ENCODE data around the gene PPP1R3G. TPM values are rescaled to one million over a fixed set of nuclear protein-coding genes. Genes with fewer than 3 reads are reported as not detected.

The PPP1R3G gene
- total RNA-seq, 2 donors from 2014 or later: 8.8 to 16.4 TPM

DNA sequence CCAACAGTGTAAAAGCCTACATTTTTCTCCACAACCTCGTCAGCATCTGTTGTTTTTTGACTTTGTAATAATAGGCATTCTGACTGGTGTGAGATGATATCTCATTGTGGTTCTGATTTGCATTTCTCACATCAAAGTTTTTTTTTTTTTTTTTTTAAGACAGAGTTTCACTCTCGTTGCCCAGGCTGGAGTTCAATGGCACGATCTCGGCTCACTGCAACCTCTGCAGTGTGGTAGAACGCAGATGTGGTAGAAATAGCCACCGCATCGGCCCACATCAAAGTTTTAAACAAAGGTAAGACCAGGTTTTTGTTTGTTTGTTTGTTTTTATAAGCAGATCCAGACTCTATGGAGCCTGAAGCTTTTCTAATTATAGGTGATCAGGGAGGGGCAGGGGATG lies 12.7 kb upstream of the PPP1R3G start:
- Histone ChIP-seq H3K27me3 (no peaks in the 10 kb centered on the region), H3K4me3 (no peak overlapping the region), H3K4me1 (no peaks in the 10 kb centered on the region), H3K9me3 (peaks cover 0 to 2% of the 10 kb centered on the region in 2 donors), H3K27ac (no peak overlapping the region), H3K36me3 (no peaks in the 10 kb centered on the region)
- no peak for DNase-seq (ENCODE audit: low spot score)
- TF ChIP-seq, protein P1, sequence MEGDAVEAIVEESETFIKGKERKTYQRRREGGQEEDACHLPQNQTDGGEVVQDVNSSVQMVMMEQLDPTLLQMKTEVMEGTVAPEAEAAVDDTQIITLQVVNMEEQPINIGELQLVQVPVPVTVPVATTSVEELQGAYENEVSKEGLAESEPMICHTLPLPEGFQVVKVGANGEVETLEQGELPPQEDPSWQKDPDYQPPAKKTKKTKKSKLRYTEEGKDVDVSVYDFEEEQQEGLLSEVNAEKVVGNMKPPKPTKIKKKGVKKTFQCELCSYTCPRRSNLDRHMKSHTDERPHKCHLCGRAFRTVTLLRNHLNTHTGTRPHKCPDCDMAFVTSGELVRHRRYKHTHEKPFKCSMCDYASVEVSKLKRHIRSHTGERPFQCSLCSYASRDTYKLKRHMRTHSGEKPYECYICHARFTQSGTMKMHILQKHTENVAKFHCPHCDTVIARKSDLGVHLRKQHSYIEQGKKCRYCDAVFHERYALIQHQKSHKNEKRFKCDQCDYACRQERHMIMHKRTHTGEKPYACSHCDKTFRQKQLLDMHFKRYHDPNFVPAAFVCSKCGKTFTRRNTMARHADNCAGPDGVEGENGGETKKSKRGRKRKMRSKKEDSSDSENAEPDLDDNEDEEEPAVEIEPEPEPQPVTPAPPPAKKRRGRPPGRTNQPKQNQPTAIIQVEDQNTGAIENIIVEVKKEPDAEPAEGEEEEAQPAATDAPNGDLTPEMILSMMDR (IDR thresholded peaks at IDR 0.05): no peak

DNA sequence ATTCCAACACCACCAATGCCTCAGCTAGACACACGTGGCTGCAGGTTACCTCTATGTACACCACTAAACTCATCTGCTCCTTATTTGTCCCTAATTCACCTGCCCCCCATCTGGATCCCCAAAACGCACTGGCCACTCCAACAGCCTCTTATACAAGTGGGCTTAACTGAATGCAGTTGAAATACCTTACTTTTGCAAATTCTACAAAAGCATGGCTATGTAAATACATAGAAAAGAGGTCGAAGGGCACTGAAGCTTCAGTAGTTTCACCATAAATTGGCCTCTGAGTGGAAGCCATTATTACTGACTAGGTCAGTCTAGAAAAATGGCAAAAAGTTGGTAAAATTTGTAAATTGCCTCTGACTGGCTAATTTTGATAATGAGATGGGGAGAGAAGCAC lies 11.1 kb upstream of the PPP1R3G start:
- H3K27ac ChIP-seq: no peak overlapping the region
- TF ChIP-seq, protein P1 (IDR thresholded peaks at IDR 0.05): no peak

DNA sequence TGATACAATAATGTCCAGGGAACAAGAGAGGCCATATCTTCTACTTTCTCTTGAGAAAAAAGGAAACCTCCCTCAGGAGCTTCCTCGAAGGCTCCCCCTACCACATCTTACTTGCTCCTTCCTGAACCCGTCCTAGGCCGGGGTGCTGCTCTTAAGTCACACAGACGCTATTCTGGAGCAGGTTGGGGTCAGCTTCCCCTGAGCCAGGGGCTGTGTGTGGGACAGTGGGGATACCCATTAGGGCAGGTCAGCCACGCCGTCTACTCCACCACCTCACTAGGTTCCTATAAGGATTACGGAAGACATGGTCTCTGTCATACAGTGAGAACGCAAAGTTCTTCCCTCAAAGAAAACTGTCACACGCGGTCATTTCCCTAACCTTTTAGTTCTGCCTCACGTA lies 8.2 kb upstream of the PPP1R3G start:
- Histone ChIP-seq H3K27me3 (no peaks in the 10 kb centered on the region), H3K9me3 (no peaks in the 10 kb centered on the region), H3K4me3 (no peak overlapping the region), H3K36me3 (no peaks in the 10 kb centered on the region), H3K4me1 (no peaks in the 10 kb centered on the region), H3K27ac (no peak overlapping the region)
- TF ChIP-seq, protein P1 (IDR thresholded peaks at IDR 0.05): no peak
- no peak for DNase-seq (ENCODE audit: low spot score)

More for the DNA sequence above, 11.1 kb upstream of the PPP1R3G start:
- Histone ChIP-seq H3K9me3 (no peaks in the 10 kb centered on the region), H3K27me3 (no peaks in the 10 kb centered on the region), H3K4me1 (no peaks in the 10 kb centered on the region), H3K36me3 (no peaks in the 10 kb centered on the region), H3K4me3 (no peak overlapping the region)
- DNase-seq (ENCODE audit: low spot score): no peak

DNA sequence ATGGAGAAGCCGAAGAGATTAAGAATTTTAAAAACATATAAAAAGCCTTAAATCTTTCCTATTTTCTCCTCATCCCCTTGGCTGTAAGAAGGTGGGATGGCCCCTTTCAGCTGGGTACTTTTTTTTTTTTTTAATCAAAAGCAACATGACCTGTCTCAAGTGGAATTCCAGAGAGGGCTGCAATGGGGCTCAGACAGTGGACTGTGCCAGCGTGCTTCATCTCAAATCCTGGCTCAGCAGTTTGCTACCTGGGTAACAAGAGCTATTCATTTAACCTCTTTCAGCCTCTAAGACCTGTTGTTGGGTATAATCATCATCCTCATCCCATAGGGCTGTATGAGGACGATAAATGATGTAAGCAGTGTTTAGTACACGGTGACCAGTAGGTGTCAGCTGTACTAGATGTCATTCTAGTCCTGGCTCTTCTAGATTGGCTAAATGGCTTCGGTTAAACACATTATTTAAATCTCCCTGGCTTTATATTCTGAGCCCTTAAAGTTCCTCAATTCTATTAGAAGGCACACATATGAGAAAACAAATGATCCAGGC lies 6.9 kb upstream of the PPP1R3G start:
- Histone ChIP-seq H3K27ac (no peak overlapping the region), H3K36me3 (no peaks in the 10 kb centered on the region), H3K4me1 (no peaks in the 10 kb centered on the region), H3K4me3 (no peak overlapping the region), H3K27me3 (no peaks in the 10 kb centered on the region), H3K9me3 (no peaks in the 10 kb centered on the region)
- DNase-seq (ENCODE audit: low spot score): no peak
- TF ChIP-seq, protein P1 (IDR thresholded peaks at IDR 0.05): no peak

DNA sequence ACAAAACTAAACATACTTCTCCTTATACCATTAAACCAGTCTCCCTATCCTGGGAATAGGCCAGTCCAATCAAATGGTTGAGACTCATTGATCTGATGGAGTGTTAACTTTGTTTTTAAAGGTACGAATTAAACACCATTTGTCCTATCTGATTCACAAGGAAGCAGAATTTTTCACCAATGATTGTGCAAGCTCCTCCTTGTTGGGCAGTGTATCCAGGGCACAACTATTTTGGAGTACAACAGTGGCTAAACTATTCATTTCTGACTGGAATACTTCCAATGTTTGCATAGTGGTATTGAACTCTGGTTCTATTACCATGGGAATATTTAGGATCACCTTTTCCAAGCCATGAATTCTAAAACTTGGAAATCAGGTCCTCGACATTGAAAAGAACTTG lies 5.4 kb upstream of the PPP1R3G start:
- TF ChIP-seq, protein P1 (IDR thresholded peaks at IDR 0.05): no peak
- Histone ChIP-seq H3K4me3 (no peak overlapping the region), H3K9me3 (no peaks in the 10 kb centered on the region), H3K27ac (no peak overlapping the region), H3K27me3 (no peaks in the 10 kb centered on the region), H3K36me3 (no peaks in the 10 kb centered on the region), H3K4me1 (peaks cover 0 to 4% of the 10 kb centered on the region in 2 donors)
- DNase-seq (ENCODE audit: low spot score): no peak

DNA sequence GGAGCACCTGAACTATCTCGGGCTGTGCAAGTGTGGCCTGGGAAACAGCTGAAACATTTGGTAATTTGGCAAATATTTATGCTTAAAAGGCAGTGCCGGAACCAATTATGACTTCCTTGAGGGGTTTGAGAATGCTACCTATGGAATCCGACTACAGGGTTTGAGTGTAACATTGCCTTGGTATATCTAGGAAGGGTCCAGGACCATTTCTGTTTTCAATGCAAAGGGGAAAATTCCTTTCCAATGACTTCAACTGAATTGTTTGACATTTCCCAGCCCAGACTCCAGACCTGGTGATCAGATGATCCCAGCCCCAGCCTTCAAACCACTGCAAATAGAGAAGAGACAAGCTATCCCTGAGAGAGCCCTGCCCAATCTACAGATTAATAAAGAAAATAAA lies 4.6 kb upstream of the PPP1R3G start:
- TF ChIP-seq, protein P1 (IDR thresholded peaks at IDR 0.05): no peak
- Histone ChIP-seq H3K4me3 (no peak overlapping the region), H3K4me1 (peaks cover 0 to 9% of the 10 kb centered on the region in 2 donors), H3K36me3 (no peaks in the 10 kb centered on the region), H3K27ac (no peak overlapping the region), H3K27me3 (no peaks in the 10 kb centered on the region), H3K9me3 (no peaks in the 10 kb centered on the region)
- no peak for DNase-seq (ENCODE audit: low spot score)

Data from right atrium auricular region (tissue), 2 donors.